ENCODE data around the gene COL15A1. TPM values are rescaled to one million over a fixed set of nuclear protein-coding genes. Genes with fewer than 3 reads are reported as not detected.

COL15A1 gene
- total RNA-seq, 4 donors from 2014 or later = 4.0 to 7.8 (median 6.8) TPM

- DNase-seq (no peak), ATAC-seq (no peak)
- TF ChIP-seq POLR2A (IDR thresholded peaks at IDR 0.05) (no peak), CTCF (IDR thresholded peaks at IDR 0.05 in 4 of 5, conservative IDR thresholded peaks at IDR 0.05 in 1 of 5) (no peak)
- Histone ChIP-seq H3K36me3 (no peaks in the 10 kb centered on the region), H3K4me3 (no peak overlapping the region), H3K9me3 (no peaks in the 10 kb centered on the region), H3K4me1 (peaks cover 0 to 4% of the 10 kb centered on the region in 2 donors), H3K27ac (peak overlapping the region in 2 of 4 donors; percentile 48 to 60), H3K27me3 (no peaks in the 10 kb centered on the region)
- intact Hi-C loops (cut with DNase I; ENCODE audit: low total_unique reads) = no loop called here
- in situ Hi-C loops (cut with MboI; ENCODE audit: low sequenced_read_pairs in 4 of 4) = loop anchor here in 1 of 4 donors (10.0 kb wide), 1 partner anchor 63 kb away; no protein-coding TSS in a partner anchor
Observed at GRCh38 chr9:99021512-99021911, 77.8 kb downstream of the COL15A1 start.

GRCh38 chr9:99023231-99023630 lies 79.5 kb downstream of the COL15A1 start:
- no peaks in the 10 kb centered on the region for H3K36me3 ChIP-seq
- ATAC-seq (no peak), DNase-seq (no peak)
- in situ Hi-C loops (cut with MboI; ENCODE audit: low sequenced_read_pairs in 4 of 4) (loop anchor here in 1 of 4 donors (10.0 kb wide), 1 partner anchor 62 kb away; no protein-coding TSS in a partner anchor), intact Hi-C loops (cut with DNase I; ENCODE audit: low total_unique reads) (no loop called here)
- no peaks in the 10 kb centered on the region for H3K27me3 ChIP-seq
- TF ChIP-seq POLR2A (IDR thresholded peaks at IDR 0.05) (no peak), CTCF (IDR thresholded peaks at IDR 0.05 in 4 of 5, conservative IDR thresholded peaks at IDR 0.05 in 1 of 5) (no peak)
- H3K4me3 ChIP-seq = no peak overlapping the region
- no peaks in the 10 kb centered on the region for H3K9me3 ChIP-seq
- peak overlapping the region; percentile 35 to 47 (median 42) for H3K27ac ChIP-seq
- H3K4me1 ChIP-seq = peaks cover 0 to 4% of the 10 kb centered on the region in 2 donors

- H3K27ac ChIP-seq = peak overlapping the region; percentile 35 to 47 (median 42)
- intact Hi-C loops (cut with DNase I; ENCODE audit: low total_unique reads) = no loop called here
- H3K36me3 ChIP-seq = no peaks in the 10 kb centered on the region
- H3K4me3 ChIP-seq = no peak overlapping the region
- in situ Hi-C loops (cut with MboI; ENCODE audit: low sequenced_read_pairs in 4 of 4) = loop anchor here in 1 of 4 donors (10.0 kb wide), 1 partner anchor 61 kb away; no protein-coding TSS in a partner anchor
- ATAC-seq (peak in 1 of 2 donors; percentile 35), DNase-seq (peak in 1 of 2 donors; percentile 60)
- H3K4me1 ChIP-seq = peaks cover 0 to 4% of the 10 kb centered on the region in 2 donors
- TF ChIP-seq POLR2A (IDR thresholded peaks at IDR 0.05) (no peak), CTCF (IDR thresholded peaks at IDR 0.05 in 4 of 5, conservative IDR thresholded peaks at IDR 0.05 in 1 of 5) (no peak)
- H3K27me3 ChIP-seq = no peaks in the 10 kb centered on the region
- H3K9me3 ChIP-seq = no peaks in the 10 kb centered on the region
Observed at GRCh38 chr9:99023831-99024230, 80.1 kb downstream of the COL15A1 start.

GRCh38 chr9:99024959-99025358 lies 81.3 kb downstream of the COL15A1 start:
- Histone ChIP-seq H3K36me3 (no peaks in the 10 kb centered on the region), H3K27ac (no peak overlapping the region), H3K4me3 (no peak overlapping the region), H3K9me3 (no peaks in the 10 kb centered on the region), H3K4me1 (peaks cover 0 to 4% of the 10 kb centered on the region in 2 donors), H3K27me3 (no peaks in the 10 kb centered on the region)
- no peak for TF ChIP-seq CTCF (IDR thresholded peaks at IDR 0.05 in 4 of 5, conservative IDR thresholded peaks at IDR 0.05 in 1 of 5)
- TF ChIP-seq POLR2A (IDR thresholded peaks at IDR 0.05) = no peak
- in situ Hi-C loops (cut with MboI; ENCODE audit: low sequenced_read_pairs in 4 of 4) = loop anchor here in 1 of 4 donors (10.0 kb wide), 1 partner anchor 60 kb away; no protein-coding TSS in a partner anchor
- ATAC-seq (no peak), DNase-seq (no peak)
- intact Hi-C loops (cut with DNase I; ENCODE audit: low total_unique reads) = no loop called here

Data from gastrocnemius medialis (tissue), 4 donors.